Caco-2 (cell line): Measurements from ENCODE around the gene LIMS1. TPM values are rescaled to one million over a fixed set of nuclear protein-coding genes. Genes with fewer than 3 reads are reported as not detected.
"Not testable (repeated sequence)": the region's sequence is repeated elsewhere in the genome, so short reads cannot be mapped to it uniquely, and the experiment has no call there.

Source experiments
- BruUV-seq: library from RNA; stranded (reverse); fragments of 400-500 nt; replicated peaks from 2 replicates; lab custom pipeline; 2021; lab: Mats Ljungman, UMichigan
- CTCF ChIA-PET: fragments of 300-600 bp; sonication (Branson Sonifier 250); formaldehyde crosslinking; loops from one replicate; lab custom pipeline; 2022; ENCODE audit warnings: antibody characterized with exemption; lab: Charles Lee
- POLR2A ChIA-PET: fragments of 300-600 bp; sonication (Branson Sonifier 250); formaldehyde crosslinking; loops from one replicate; lab custom pipeline; 2022; ENCODE audit warnings: antibody characterized with exemption; lab: Charles Lee
- DNase-seq, 2 experiments: peaks; one replicate each; pipeline versions ENCODE4 v3.0.0 to v3.0.0-alpha.2; 2020 to 2022
- H3K27me3 ChIP-seq: replicated peaks from 2 replicates; pipeline ENCODE4 v1.6.0; 2011; ENCODE audit warnings: low read length; ENCODE audit not compliant: control insufficient read depth, insufficient read depth
- H3K36me3 ChIP-seq: 2 replicates; pipeline ENCODE4 v1.5.1; 2011; ENCODE audit warnings: low read length; ENCODE audit not compliant: control insufficient read depth, insufficient read depth
- H3K4me1 ChIP-seq: fragments of 250-450 bp; sonication (Bioruptor Pico); 2 replicates; pipeline ENCODE4 v1.5.1; 2020; ENCODE audit warnings: mild to moderate bottlenecking
- H3K4me3 ChIP-seq: 2 replicates; pipeline ENCODE4 v1.5.1; 2011; ENCODE audit warnings: low read depth, mild to moderate bottlenecking, control low read depth, low read length
- H3K9me3 ChIP-seq: fragments of 250-450 bp; sonication (Bioruptor Pico); 2 replicates; pipeline ENCODE4 v1.5.1; 2020; ENCODE audit warnings: mild to moderate bottlenecking, moderate library complexity
- H3K27ac Mint-ChIP-seq: one replicate; pipeline ENCODE4 v1.8.0; 2022; ENCODE audit warnings: mixed read lengths; ENCODE audit not compliant: unreplicated experiment
- H3K27me3 Mint-ChIP-seq: one replicate; pipeline ENCODE4 v1.8.0; 2022; ENCODE audit warnings: mixed read lengths; ENCODE audit not compliant: insufficient read depth, unreplicated experiment
- H3K36me3 Mint-ChIP-seq: one replicate; pipeline ENCODE4 v1.8.0; 2022; ENCODE audit warnings: mild to moderate bottlenecking, mixed read lengths; ENCODE audit not compliant: insufficient read depth, unreplicated experiment
- H3K4me1 Mint-ChIP-seq: one replicate; pipeline ENCODE4 v1.8.0; 2022; ENCODE audit warnings: low read depth, mixed read lengths; ENCODE audit not compliant: unreplicated experiment
- H3K4me3 Mint-ChIP-seq: one replicate; pipeline ENCODE4 v1.8.0; 2022; ENCODE audit warnings: mild to moderate bottlenecking, moderate library complexity, mixed read lengths; ENCODE audit not compliant: unreplicated experiment
- H3K9me3 Mint-ChIP-seq: one replicate; pipeline ENCODE4 v1.8.0; 2022; ENCODE audit warnings: mixed read lengths; ENCODE audit not compliant: unreplicated experiment
- intact Hi-C: fragments of 100-400 bp; cut with micrococcal nuclease; formaldehyde crosslinking; loops from one replicate; pipeline ENCODE4 v1.10.0; 2022; ENCODE audit not compliant: unreplicated experiment
- total RNA-seq: library from RNA; stranded (reverse); gene quantifications from 2 replicates; pipeline ENCODE4 v1.2.3, GENCODE V29; 2022
- TF ChIP-seq, protein P1 (sequence below), 2 experiments: fragments of 200-600 bp in 1 of 2; IDR thresholded peaks; 1 replicate in 1 of 2; 2 replicates in 1 of 2; pipeline versions ENCODE4 v1.5.1 to v1.8.0; 2011 to 2022; ENCODE audit warnings: antibody characterized with exemption in 1 of 2, control low read depth in 1 of 2, inconsistent platforms in 1 of 2, low read depth in 1 of 2, low read length in 1 of 2, mild to moderate bottlenecking in 1 of 2, moderate library complexity in 1 of 2; ENCODE audit not compliant: insufficient read depth in 1 of 2, severe bottlenecking in 1 of 2, unreplicated experiment in 1 of 2

Gene LIMS1
- total RNA-seq, 1 experiment from 2014 or later = 75.2 TPM

DNA sequence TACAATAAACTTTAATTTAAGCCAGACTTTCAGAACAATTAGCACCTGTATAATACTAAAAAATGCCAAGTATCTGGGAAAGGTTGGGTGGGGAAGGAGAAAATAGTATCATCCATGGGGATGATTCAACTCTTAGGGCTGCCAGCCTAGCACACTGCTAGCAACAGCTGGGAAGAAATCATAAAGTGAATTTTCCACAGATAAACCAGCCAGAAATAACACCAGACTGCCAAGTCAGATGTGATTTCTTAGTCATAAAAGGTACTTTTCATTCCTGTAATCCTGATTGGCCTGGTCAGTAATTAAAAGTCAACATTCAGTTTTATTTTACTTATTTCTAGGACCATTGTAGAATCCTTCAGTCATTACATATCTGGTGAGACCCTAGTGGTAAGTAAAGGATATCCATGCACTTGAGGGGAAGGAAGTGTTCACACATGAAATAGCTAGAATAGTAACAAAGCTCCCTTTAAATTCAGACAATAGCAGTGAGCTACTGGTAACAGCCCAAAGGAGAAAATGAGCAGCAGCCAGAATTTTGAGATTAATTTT lies 59.4 kb downstream of the LIMS1 start:
- no peaks in the 10 kb centered on the region for H3K36me3 Mint-ChIP-seq
- H3K27ac Mint-ChIP-seq = peak overlapping the region; percentile 76
- POLR2A ChIA-PET = no interaction called here
- CTCF ChIA-PET = interaction anchor here (1.2 to 1.4 kb wide), 2 partner anchors 10 to 43 kb away, joined by 4 to 7 read pairs; no protein-coding TSS in a partner anchor
- no peaks in the 10 kb centered on the region for H3K9me3 Mint-ChIP-seq
- no peaks in the 10 kb centered on the region for H3K27me3 ChIP-seq
- DNase-seq = no peak
- BruUV-seq = no TSS peak
- intact Hi-C loops = no loop called here
- no peaks in the 10 kb centered on the region for H3K9me3 ChIP-seq
- no peaks in the 10 kb centered on the region for H3K27me3 Mint-ChIP-seq
- H3K4me1 ChIP-seq = peaks cover 37% of the 10 kb centered on the region
- no peak overlapping the region for H3K4me3 Mint-ChIP-seq
- peaks cover 44% of the 10 kb centered on the region for H3K4me1 Mint-ChIP-seq
- TF ChIP-seq, protein P1, sequence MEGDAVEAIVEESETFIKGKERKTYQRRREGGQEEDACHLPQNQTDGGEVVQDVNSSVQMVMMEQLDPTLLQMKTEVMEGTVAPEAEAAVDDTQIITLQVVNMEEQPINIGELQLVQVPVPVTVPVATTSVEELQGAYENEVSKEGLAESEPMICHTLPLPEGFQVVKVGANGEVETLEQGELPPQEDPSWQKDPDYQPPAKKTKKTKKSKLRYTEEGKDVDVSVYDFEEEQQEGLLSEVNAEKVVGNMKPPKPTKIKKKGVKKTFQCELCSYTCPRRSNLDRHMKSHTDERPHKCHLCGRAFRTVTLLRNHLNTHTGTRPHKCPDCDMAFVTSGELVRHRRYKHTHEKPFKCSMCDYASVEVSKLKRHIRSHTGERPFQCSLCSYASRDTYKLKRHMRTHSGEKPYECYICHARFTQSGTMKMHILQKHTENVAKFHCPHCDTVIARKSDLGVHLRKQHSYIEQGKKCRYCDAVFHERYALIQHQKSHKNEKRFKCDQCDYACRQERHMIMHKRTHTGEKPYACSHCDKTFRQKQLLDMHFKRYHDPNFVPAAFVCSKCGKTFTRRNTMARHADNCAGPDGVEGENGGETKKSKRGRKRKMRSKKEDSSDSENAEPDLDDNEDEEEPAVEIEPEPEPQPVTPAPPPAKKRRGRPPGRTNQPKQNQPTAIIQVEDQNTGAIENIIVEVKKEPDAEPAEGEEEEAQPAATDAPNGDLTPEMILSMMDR (IDR thresholded peaks at IDR 0.05; ENCODE audit: insufficient read depth in 1 of 2, low read depth in 1 of 2, low read length in 1 of 2, severe bottlenecking in 1 of 2, unreplicated experiment in 1 of 2) = no peak
- H3K36me3 ChIP-seq = no peaks in the 10 kb centered on the region
- H3K4me3 ChIP-seq = no peak overlapping the region

DNA sequence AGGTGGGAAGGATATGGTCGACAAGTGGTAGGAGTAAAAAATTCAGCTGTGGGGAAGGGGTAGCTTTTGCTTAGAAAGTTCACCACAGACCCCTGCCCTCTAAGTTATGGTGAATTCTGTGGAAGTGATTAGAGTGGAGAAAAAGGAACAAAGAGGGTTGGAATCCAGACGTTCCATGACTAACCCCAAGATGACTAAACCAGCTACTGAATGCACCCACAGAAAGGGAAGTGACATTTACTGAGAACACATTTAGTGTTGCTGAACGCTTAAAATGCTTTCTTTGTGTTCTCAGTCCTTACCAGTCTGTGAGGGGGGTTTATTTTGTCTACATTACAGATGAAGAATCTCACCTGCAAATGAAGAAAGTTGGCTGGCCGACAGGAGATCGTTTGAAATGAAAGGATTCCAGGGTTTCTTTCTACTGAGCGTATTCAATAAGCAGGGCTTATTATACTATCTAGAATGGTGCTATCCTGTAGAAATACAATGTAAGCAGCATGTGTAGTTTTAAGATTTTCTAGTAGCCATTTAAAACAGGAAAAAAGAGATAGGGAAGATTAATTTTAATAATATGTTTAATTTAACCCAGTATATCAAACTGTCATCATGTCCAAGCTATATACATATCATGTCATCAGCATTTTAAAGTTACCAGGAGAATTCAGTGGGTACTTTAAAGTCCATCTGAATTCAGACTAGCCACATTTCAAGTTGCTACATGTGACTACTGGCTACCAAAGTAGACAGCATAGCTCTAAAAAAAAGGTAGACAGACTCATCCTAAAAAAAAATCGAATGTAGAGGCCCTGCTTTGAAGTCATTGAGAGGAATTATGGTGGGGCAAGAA lies 60.1 kb downstream of the LIMS1 start:
- H3K4me1 Mint-ChIP-seq = peaks cover 44% of the 10 kb centered on the region

DNA sequence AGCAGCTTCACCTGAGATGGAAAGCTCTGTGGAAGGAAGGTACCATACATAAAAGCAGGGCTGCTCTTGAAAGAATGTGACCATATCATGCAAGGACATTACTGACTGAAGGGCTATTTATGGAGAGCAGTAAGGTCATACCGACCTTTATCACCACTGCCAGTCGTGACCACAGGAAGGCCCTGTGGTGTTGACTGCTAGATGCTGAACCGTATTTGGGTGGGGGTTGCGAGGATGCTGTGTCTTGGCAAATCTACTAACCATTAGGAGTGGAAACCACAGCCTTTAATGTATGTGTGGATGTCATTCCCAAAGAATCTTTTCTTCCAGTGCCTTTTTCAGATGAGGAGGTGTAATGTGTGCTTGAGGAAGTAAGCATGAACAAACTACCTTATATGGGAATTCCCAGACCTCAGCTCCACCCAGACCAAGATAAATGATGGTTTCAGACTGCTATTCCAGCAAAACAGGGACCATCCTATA lies 60.8 kb downstream of the LIMS1 start:
- Histone ChIP-seq H3K4me1 (peaks cover 34% of the 10 kb centered on the region), H3K36me3 (no peaks in the 10 kb centered on the region), H3K9me3 (no peaks in the 10 kb centered on the region), H3K27me3 (no peaks in the 10 kb centered on the region), H3K4me3 (no peak overlapping the region)
- no peaks in the 10 kb centered on the region for H3K9me3 Mint-ChIP-seq
- no peak for DNase-seq
- H3K27me3 Mint-ChIP-seq = no peaks in the 10 kb centered on the region
- H3K36me3 Mint-ChIP-seq = no peaks in the 10 kb centered on the region
- intact Hi-C loops = no loop called here
- CTCF ChIA-PET = interaction anchor here (0.6 to 1.4 kb wide), 2 partner anchors 11 to 42 kb away, joined by 3 to 7 read pairs; no protein-coding TSS in a partner anchor
- TF ChIP-seq, protein P1 (IDR thresholded peaks at IDR 0.05; ENCODE audit: insufficient read depth in 1 of 2, low read depth in 1 of 2, low read length in 1 of 2, severe bottlenecking in 1 of 2, unreplicated experiment in 1 of 2) = no peak
- BruUV-seq = no TSS peak
- peak overlapping the region; percentile 21 for H3K27ac Mint-ChIP-seq
- POLR2A ChIA-PET = no interaction called here
- no peak overlapping the region for H3K4me3 Mint-ChIP-seq
- peaks cover 44% of the 10 kb centered on the region for H3K4me1 Mint-ChIP-seq

More for the DNA sequence above, 60.1 kb downstream of the LIMS1 start:
- Mint-ChIP-seq H3K27ac (peak overlapping the region; percentile 76), H3K36me3 (no peaks in the 10 kb centered on the region), H3K9me3 (no peaks in the 10 kb centered on the region), H3K4me3 (no peak overlapping the region), H3K27me3 (no peaks in the 10 kb centered on the region)
- Histone ChIP-seq H3K4me1 (peaks cover 34% of the 10 kb centered on the region), H3K36me3 (no peaks in the 10 kb centered on the region), H3K9me3 (no peaks in the 10 kb centered on the region), H3K27me3 (no peaks in the 10 kb centered on the region), H3K4me3 (no peak overlapping the region)
- ChIA-PET POLR2A (no interaction called here), CTCF (interaction anchor here (1.2 to 1.4 kb wide), 2 partner anchors 11 to 42 kb away, joined by 4 to 7 read pairs; no protein-coding TSS in a partner anchor)
- no peak for DNase-seq
- TF ChIP-seq, protein P1 (IDR thresholded peaks at IDR 0.05; ENCODE audit: insufficient read depth in 1 of 2, low read depth in 1 of 2, low read length in 1 of 2, severe bottlenecking in 1 of 2, unreplicated experiment in 1 of 2) = no peak
- intact Hi-C loops = no loop called here
- BruUV-seq = no TSS peak

DNA sequence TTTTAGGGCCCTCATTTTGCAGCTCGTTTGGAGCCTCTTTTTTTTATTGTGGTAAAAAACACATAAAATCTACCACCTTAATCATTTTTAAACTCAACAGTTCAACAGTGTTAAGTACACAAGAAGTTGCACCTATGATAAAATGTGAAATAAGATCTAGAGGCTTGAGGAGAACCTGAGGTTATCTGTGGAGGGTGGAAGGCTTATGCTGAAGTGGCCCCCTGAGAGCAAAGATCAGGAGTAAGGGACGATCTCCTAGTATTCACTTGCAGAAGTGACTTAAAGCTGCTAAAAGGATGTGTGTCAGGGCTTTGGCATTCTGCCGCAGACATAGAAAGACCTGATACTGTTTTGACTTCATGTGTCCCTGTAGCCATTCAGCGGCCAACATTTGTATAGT lies 61.5 kb downstream of the LIMS1 start:
- peaks cover 40% of the 10 kb centered on the region for H3K4me1 Mint-ChIP-seq
- intact Hi-C loops, H3K36me3 Mint-ChIP-seq: not testable (repeated sequence)

More for the DNA sequence above, 61.5 kb downstream of the LIMS1 start:
- H3K27me3 Mint-ChIP-seq, H3K4me3 Mint-ChIP-seq, POLR2A ChIA-PET, BruUV-seq, H3K36me3 ChIP-seq, DNase-seq, H3K9me3 ChIP-seq, H3K27ac Mint-ChIP-seq, H3K9me3 Mint-ChIP-seq, H3K27me3 ChIP-seq, H3K4me3 ChIP-seq: not testable (repeated sequence)
- peaks cover 34% of the 10 kb centered on the region for H3K4me1 ChIP-seq
- CTCF ChIA-PET = interaction anchor here (0.6 kb wide), 1 partner anchor 12 kb away, joined by 3 read pairs; no protein-coding TSS in a partner anchor
